GM12878 (cell line): Measurements from ENCODE around the gene DDC. TPM values are rescaled to one million over a fixed set of nuclear protein-coding genes. Genes with fewer than 3 reads are reported as not detected.

ENCODE experiments used
- ATAC-seq: fragments of 200-7000 bp; cut with Tn5 transposase; 3 replicates; pipeline ENCODE4 v1.9.1; 2020; ENCODE audit warnings: mild to moderate bottlenecking, moderate library complexity
- BruUV-seq: library from RNA; stranded (reverse); fragments of 400-500 nt; replicated peaks from 2 replicates; lab custom pipeline; 2021; lab: Mats Ljungman, UMichigan
- CTCF ChIA-PET: fragments of 300-600 bp; sonication (Branson Sonifier 250); formaldehyde crosslinking; extraction: SDS; loops from one replicate; lab custom pipeline; 2021; ENCODE audit warnings: inconsistent platforms; lab: Yijun Ruan, JAX
- POLR2A ChIA-PET: fragments of 350-600 bp; formaldehyde crosslinking; extraction: SDS; loops from one replicate; lab custom pipeline; 2021; ENCODE audit warnings: inconsistent platforms; lab: Charles Lee
- RAD21 ChIA-PET: fragments of 300-600 bp; sonication (Branson Sonifier 250); formaldehyde crosslinking; loops from one replicate; lab custom pipeline; 2023; ENCODE audit warnings: antibody characterized with exemption; ENCODE audit not compliant: unreplicated experiment; lab: Charles Lee
- SMC1A ChIA-PET: fragments of 300-600 bp; sonication (Branson Sonifier 250); formaldehyde crosslinking; loops from one replicate; lab custom pipeline; 2023; ENCODE audit not compliant: unreplicated experiment, uncharacterized antibody; lab: Charles Lee
- DNase-seq: peaks from one replicate; pipeline ENCODE4 v3.0.0-alpha.2; 2011; ENCODE audit warnings: low read depth, low spot score
- FAIRE-seq: peaks from 3 replicates; lab custom pipeline; 2011; peaks lifted over from hg19 to GRCh38; lab: Jason Lieb, UNC
- H2AFZ ChIP-seq: 2 replicates; pipeline ENCODE4 v1.6.0; 2011; ENCODE audit warnings: low read depth, low read length, control low read depth; ENCODE audit not compliant: control insufficient read depth
- H3K27ac ChIP-seq: 2 replicates; pipeline ENCODE4 v1.5.1; 2011; ENCODE audit warnings: control low read depth; ENCODE audit not compliant: control insufficient read depth, insufficient read depth
- H3K27me3 ChIP-seq, 2 experiments: replicated peaks in 1 of 2; 2 replicates each; pipeline versions ENCODE4 v1.6.0 to v1.6.1; 2011; ENCODE audit warnings: low read length in 1 of 2; ENCODE audit not compliant: control insufficient read depth in 2 of 2, insufficient read depth in 2 of 2
- H3K36me3 ChIP-seq, 2 experiments: 2 replicates each; pipeline ENCODE4 v1.5.1; 2011; ENCODE audit warnings: low read length in 1 of 2; ENCODE audit not compliant: control insufficient read depth in 2 of 2, insufficient read depth in 2 of 2
- H3K4me1 ChIP-seq: 2 replicates; pipeline ENCODE4 v1.6.1; 2011; ENCODE audit warnings: mild to moderate bottlenecking, low read length, moderate library complexity, mixed read lengths; ENCODE audit not compliant: control insufficient read depth, insufficient read depth
- H3K4me2 ChIP-seq: 2 replicates; pipeline ENCODE4 v1.6.0; 2011; ENCODE audit warnings: control low read depth; ENCODE audit not compliant: control insufficient read depth, insufficient read depth
- H3K4me3 ChIP-seq: fragments of 200-600 bp; sonication (generic); 2 replicates; pipeline ENCODE4 v1.5.1; 2016
- H3K79me2 ChIP-seq: 2 replicates; pipeline ENCODE4 v1.6.0; 2011; ENCODE audit warnings: low read length; ENCODE audit not compliant: control insufficient read depth, insufficient read depth
- H3K9ac ChIP-seq: 2 replicates; pipeline ENCODE4 v1.8.0; 2011; ENCODE audit warnings: low read length, control low read depth, mixed read lengths; ENCODE audit not compliant: control insufficient read depth, insufficient read depth
- H3K9me3 ChIP-seq: replicated peaks from 3 replicates; pipeline ENCODE4 v1.5.1; 2011; ENCODE audit warnings: mild to moderate bottlenecking, low read length; ENCODE audit not compliant: control insufficient read depth, insufficient read depth
- H4K20me1 ChIP-seq: 2 replicates; pipeline ENCODE4 v1.6.0; 2011; ENCODE audit not compliant: control insufficient read depth, insufficient read depth
- ATF7 ChIP-seq: fragments of 450-650 bp; IDR thresholded peaks from 2 replicates; pipeline ENCODE4 v1.6.1; 2016; ENCODE audit warnings: low read depth, mild to moderate bottlenecking
- BCL11A ChIP-seq: IDR thresholded peaks from 2 replicates; pipeline ENCODE4 v1.6.1; 2011; ENCODE audit warnings: low read depth, low read length
- CEBPB ChIP-seq, 2 experiments: fragments of 150-350 bp in 1 of 2; IDR thresholded peaks; 2 replicates each; pipeline ENCODE4 v1.6.1; 2012 to 2014; ENCODE audit warnings: low read depth in 2 of 2, low read length in 2 of 2, borderline replicate concordance in 1 of 2, inconsistent platforms in 1 of 2
- CREM ChIP-seq: IDR thresholded peaks from 2 replicates; pipeline ENCODE4 v1.6.1; 2014; ENCODE audit warnings: antibody characterized with exemption, low read depth
- EED ChIP-seq: sonication (generic); IDR thresholded peaks from 2 replicates; pipeline ENCODE4 v1.6.1; 2016; ENCODE audit warnings: antibody characterized with exemption, low read depth
- EGR1 ChIP-seq, 2 experiments: IDR thresholded peaks; 1 replicate in 1 of 2; 2 replicates in 1 of 2; pipeline ENCODE4 v1.6.1; 2011 to 2012; ENCODE audit warnings: low read depth in 2 of 2, low read length in 2 of 2, borderline replicate concordance in 1 of 2, mild to moderate bottlenecking in 1 of 2, moderate library complexity in 1 of 2
- FOXM1 ChIP-seq: IDR thresholded peaks from 2 replicates; pipeline ENCODE4 v1.6.1; 2012; ENCODE audit warnings: low read depth, mild to moderate bottlenecking, inconsistent platforms, low read length, moderate library complexity
- IKZF1 ChIP-seq: fragments of 450-650 bp; conservative IDR thresholded peaks from 2 replicates; pipeline ENCODE4 v1.6.1; 2017; ENCODE audit warnings: antibody characterized with exemption, mild to moderate bottlenecking
- IKZF2 ChIP-seq, 2 experiments: fragments of 450-650 bp; IDR thresholded peaks; 2 replicates each; pipeline ENCODE4 v1.6.1; 2017; ENCODE audit warnings: mild to moderate bottlenecking in 2 of 2, moderate library complexity in 2 of 2
- JUNB ChIP-seq: IDR thresholded peaks from 2 replicates; pipeline ENCODE4 v1.6.1; 2016; ENCODE audit warnings: antibody characterized with exemption, mild to moderate bottlenecking
- MEF2A ChIP-seq: IDR thresholded peaks from 2 replicates; pipeline ENCODE4 v1.6.1; 2011; ENCODE audit warnings: low read depth, mild to moderate bottlenecking, low read length, moderate library complexity; ENCODE audit not compliant: insufficient read depth
- MEF2B ChIP-seq: fragments of 450-650 bp; IDR thresholded peaks from 2 replicates; pipeline ENCODE4 v1.6.1; 2018; ENCODE audit warnings: mild to moderate bottlenecking, moderate library complexity; ENCODE audit not compliant: partially characterized antibody, poor library complexity, severe bottlenecking
- MTA3 ChIP-seq: IDR thresholded peaks from 2 replicates; pipeline ENCODE4 v1.6.1; 2012; ENCODE audit warnings: low read length, inconsistent platforms, borderline replicate concordance
- NR2F1 ChIP-seq: fragments of 450-650 bp; conservative IDR thresholded peaks from 2 replicates; pipeline ENCODE4 v1.6.1; 2017; ENCODE audit warnings: mild to moderate bottlenecking
- PML ChIP-seq: IDR thresholded peaks from 2 replicates; pipeline ENCODE4 v1.6.1; 2012; ENCODE audit warnings: low read length, inconsistent platforms
- RAD51 ChIP-seq: fragments of 450-650 bp; IDR thresholded peaks from 2 replicates; pipeline ENCODE4 v1.6.1; 2016; ENCODE audit warnings: moderate library complexity, mild to moderate bottlenecking, inconsistent platforms
- RBBP5 ChIP-seq: fragments of 200-600 bp; sonication (generic); conservative IDR thresholded peaks from 2 replicates; pipeline ENCODE4 v1.6.1; 2016
- RFX5 ChIP-seq: IDR thresholded peaks from 2 replicates; pipeline ENCODE4 v1.6.1; 2011; ENCODE audit warnings: low read depth, low read length, improper control_type of control experiment
- RUNX3 ChIP-seq: IDR thresholded peaks from 2 replicates; pipeline ENCODE4 v1.6.1; 2012; ENCODE audit warnings: low read length, inconsistent platforms
- SMAD5 ChIP-seq: IDR thresholded peaks from 2 replicates; pipeline ENCODE4 v1.6.1; 2016; ENCODE audit warnings: antibody characterized with exemption, low read depth
- TAF1 ChIP-seq: IDR thresholded peaks from 2 replicates; pipeline ENCODE4 v1.6.1; 2011; ENCODE audit warnings: mild to moderate bottlenecking, low read depth, low read length, borderline replicate concordance
- ZNF207 ChIP-seq: fragments of 450-650 bp; IDR thresholded peaks from 2 replicates; pipeline ENCODE4 v1.6.1; 2014; ENCODE audit warnings: antibody characterized with exemption, mild to moderate bottlenecking, borderline replicate concordance
- WGBS: methylation state at CpG from one replicate; pipeline ENCODE4 v1.1.6; 2016; ENCODE audit warnings: low lambda C conversion rate; ENCODE audit not compliant: insufficient replicate concordance, insufficient coverage; ENCODE audit errors: missing lambda C conversion rate; 5-methylcytosine and 5-hydroxymethylcytosine counted together
- in situ Hi-C: fragments of 300-500 bp; cut with MboI; formaldehyde crosslinking; loops from 9 replicates; pipeline ENCODE4 v1.14.3; 2018; ENCODE audit warnings: mixed read lengths
- intact Hi-C: fragments of 100-400 bp; cut with micrococcal nuclease; formaldehyde crosslinking; loops from one replicate; pipeline ENCODE4 v1.14.2; 2022; ENCODE audit not compliant: unreplicated experiment
- polyA plus RNA-seq, 11 experiments: library from polyadenylated mRNA; depleted of rRNA in 4 of 11; unstranded in 6 of 11; stranded (reverse) in 5 of 11; fragments of >200 nt; fragmentation: Nextera tagmentation in 4 of 11; fragmentation: Illumina TruSeq in 1 of 11; extraction: Ambion mirVana in 4 of 11; extraction: Trizol in 1 of 11; gene quantifications; 1 replicate in 1 of 11; 2 replicates in 10 of 11; pipeline versions ENCODE4 v1.2.1 to v1.2.3, GENCODE V29; 2011 to 2016; ENCODE audit warnings: inconsistent platforms in 2 of 11, missing spikeins in 2 of 11, low read depth in 1 of 11
- total RNA-seq, 4 experiments: library from RNA; depleted of rRNA in 3 of 4; stranded (reverse); fragments of >200 nt in 3 of 4; fragmentation: Illumina TruSeq in 1 of 4; extraction: Trizol in 1 of 4; gene quantifications; 2 replicates each; pipeline versions ENCODE4 v1.2.1 to v1.2.3, GENCODE V29; 2013 to 2021
- TF ChIP-seq, protein P1 (sequence below): fragments of 450-650 bp; IDR thresholded peaks from 2 replicates; pipeline ENCODE4 v1.6.1; 2017; ENCODE audit warnings: low read depth, mild to moderate bottlenecking, moderate library complexity
- TF ChIP-seq, protein P2 (sequence below): fragments of 450-650 bp; IDR thresholded peaks from 2 replicates; pipeline ENCODE4 v1.6.1; 2017; ENCODE audit warnings: mild to moderate bottlenecking, low read depth, inconsistent platforms; ENCODE audit not compliant: poor library complexity, severe bottlenecking

Gene DDC
- total and polyA plus RNA-seq, 10 of the 15 experiments (the other 5 are each of a cell fraction or from before 2014, with no cell fraction given) = not detected

DNA sequence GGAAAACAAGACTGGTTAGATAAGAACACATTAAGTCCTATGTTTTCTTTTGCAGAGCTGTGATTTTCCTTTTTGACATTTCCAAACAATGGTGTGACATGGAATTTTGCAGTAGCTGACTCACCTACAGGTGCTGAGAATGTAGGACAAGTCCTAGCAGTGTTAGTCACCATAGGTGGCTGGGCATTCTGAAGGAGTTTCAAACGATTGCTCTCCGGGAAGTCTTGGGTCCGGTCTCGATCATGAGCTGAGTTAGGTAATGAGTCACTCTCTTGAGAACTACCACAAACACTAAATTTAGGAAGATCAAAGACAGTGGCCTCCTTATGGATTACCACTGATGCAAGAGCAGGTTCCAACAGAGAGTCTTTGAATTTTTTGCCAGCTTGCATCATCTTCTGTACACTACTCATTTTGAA is 118.7 kb downstream of the DDC start:
- no TSS peak for BruUV-seq
- intact Hi-C loops (no loop called here), in situ Hi-C loops (no loop called here)
- H3K36me3 ChIP-seq = peaks cover 2 to 6% of the 10 kb centered on the region in 2 experiments; a peak in 3 of 4 replicates
- 0 out of 2 replicates have a peak overlapping the region, but pooled peaks have one; percentile 33 for H3K4me2 ChIP-seq
- 2% methylated on average over 4 of the region's 4 CpGs for WGBS
- FAIRE-seq = no peak
- H3K9me3 ChIP-seq = no peaks in the 10 kb centered on the region
- peak; percentile 62 for DNase-seq
- SMC1A ChIA-PET = interaction anchor here (0.7 to 3.0 kb wide), 7 partner anchors 8 to 303 kb away, joined by 3 to 10 read pairs (median 3); no protein-coding TSS in a partner anchor
- H3K9ac ChIP-seq = no peak overlapping the region
- CTCF ChIA-PET = interaction anchor here (0.6 to 3.6 kb wide), 4 partner anchors 9 to 354 kb away, joined by 3 to 15 read pairs (median 6); partner anchors contain the start of gene ZPBP
- POLR2A ChIA-PET = no interaction called here
- peak overlapping the region; percentile 6 for H3K4me3 ChIP-seq
- RAD21 ChIA-PET = no interaction called here
- no peaks in the 10 kb centered on the region for H4K20me1 ChIP-seq
- H3K27ac ChIP-seq = no peak overlapping the region
- ATAC-seq = peak; percentile 26
- H3K27me3 ChIP-seq = no peaks in the 10 kb centered on the region
- H3K79me2 ChIP-seq = peaks cover 16% of the 10 kb centered on the region
- no peak overlapping the region for H2AFZ ChIP-seq
- peaks cover 16% of the 10 kb centered on the region for H3K4me1 ChIP-seq
- TF ChIP-seq MEF2B (no peak), PML (no peak), IKZF1 (peak; percentile 54; the same call in 1 of the 2 replicates), RUNX3 (peak; percentile 92), IKZF2 (IDR thresholded peaks at IDR 0.05) (peak; percentile 68 to 71), MTA3 (0 out of 2 replicates have a peak, but pooled peaks have one; percentile 57), CREM (peak; percentile 49; the same call in 1 of the 2 replicates), RBBP5 (no peak), ZNF207 (no peak), JUNB (peak; percentile 85), MEF2A (peak; percentile 74; the same call in 1 of the 2 replicates), RAD51 (no peak), RFX5 (no peak), EGR1 (IDR thresholded peaks at IDR 0.05; ENCODE audit: borderline replicate concordance in 1 of 2, low read depth in 2 of 2, low read length in 2 of 2) (no peak), SMAD5 (no peak), TAF1 (no peak), NR2F1 (no peak), CEBPB (IDR thresholded peaks at IDR 0.05; ENCODE audit: borderline replicate concordance in 1 of 2, low read depth in 2 of 2, low read length in 2 of 2) (0 out of 4 replicates have a peak, but pooled peaks of 1 of the 2 experiments have one; percentile 61), BCL11A (peak; percentile 59; the same call in 1 of the 2 replicates), EED (peak; percentile 87), FOXM1 (peak; percentile 72; the same call in 1 of the 2 replicates), ATF7 (0 out of 2 replicates have a peak, but pooled peaks have one; percentile 23)
- TF ChIP-seq, protein P1, sequence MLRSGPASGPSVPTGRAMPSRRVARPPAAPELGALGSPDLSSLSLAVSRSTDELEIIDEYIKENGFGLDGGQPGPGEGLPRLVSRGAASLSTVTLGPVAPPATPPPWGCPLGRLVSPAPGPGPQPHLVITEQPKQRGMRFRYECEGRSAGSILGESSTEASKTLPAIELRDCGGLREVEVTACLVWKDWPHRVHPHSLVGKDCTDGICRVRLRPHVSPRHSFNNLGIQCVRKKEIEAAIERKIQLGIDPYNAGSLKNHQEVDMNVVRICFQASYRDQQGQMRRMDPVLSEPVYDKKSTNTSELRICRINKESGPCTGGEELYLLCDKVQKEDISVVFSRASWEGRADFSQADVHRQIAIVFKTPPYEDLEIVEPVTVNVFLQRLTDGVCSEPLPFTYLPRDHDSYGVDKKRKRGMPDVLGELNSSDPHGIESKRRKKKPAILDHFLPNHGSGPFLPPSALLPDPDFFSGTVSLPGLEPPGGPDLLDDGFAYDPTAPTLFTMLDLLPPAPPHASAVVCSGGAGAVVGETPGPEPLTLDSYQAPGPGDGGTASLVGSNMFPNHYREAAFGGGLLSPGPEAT = 0 out of 2 replicates have a peak, but pooled peaks have one; percentile 15
- TF ChIP-seq, protein P2, sequence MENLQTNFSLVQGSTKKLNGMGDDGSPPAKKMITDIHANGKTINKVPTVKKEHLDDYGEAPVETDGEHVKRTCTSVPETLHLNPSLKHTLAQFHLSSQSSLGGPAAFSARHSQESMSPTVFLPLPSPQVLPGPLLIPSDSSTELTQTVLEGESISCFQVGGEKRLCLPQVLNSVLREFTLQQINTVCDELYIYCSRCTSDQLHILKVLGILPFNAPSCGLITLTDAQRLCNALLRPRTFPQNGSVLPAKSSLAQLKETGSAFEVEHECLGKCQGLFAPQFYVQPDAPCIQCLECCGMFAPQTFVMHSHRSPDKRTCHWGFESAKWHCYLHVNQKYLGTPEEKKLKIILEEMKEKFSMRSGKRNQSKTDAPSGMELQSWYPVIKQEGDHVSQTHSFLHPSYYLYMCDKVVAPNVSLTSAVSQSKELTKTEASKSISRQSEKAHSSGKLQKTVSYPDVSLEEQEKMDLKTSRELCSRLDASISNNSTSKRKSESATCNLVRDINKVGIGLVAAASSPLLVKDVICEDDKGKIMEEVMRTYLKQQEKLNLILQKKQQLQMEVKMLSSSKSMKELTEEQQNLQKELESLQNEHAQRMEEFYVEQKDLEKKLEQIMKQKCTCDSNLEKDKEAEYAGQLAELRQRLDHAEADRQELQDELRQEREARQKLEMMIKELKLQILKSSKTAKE = no peak
